GM18508 (cell line): ENCODE results near the gene ADCY4.

ENCODE experiments used
- ATAC-seq: cut with Tn5 transposase; IDR thresholded peaks from one replicate; pipeline ENCODE4 v1.9.1; 2021; ENCODE audit warnings: moderate number of reproducible peaks; ENCODE audit not compliant: insufficient read depth, unreplicated experiment

ADCY4 gene

DNA sequence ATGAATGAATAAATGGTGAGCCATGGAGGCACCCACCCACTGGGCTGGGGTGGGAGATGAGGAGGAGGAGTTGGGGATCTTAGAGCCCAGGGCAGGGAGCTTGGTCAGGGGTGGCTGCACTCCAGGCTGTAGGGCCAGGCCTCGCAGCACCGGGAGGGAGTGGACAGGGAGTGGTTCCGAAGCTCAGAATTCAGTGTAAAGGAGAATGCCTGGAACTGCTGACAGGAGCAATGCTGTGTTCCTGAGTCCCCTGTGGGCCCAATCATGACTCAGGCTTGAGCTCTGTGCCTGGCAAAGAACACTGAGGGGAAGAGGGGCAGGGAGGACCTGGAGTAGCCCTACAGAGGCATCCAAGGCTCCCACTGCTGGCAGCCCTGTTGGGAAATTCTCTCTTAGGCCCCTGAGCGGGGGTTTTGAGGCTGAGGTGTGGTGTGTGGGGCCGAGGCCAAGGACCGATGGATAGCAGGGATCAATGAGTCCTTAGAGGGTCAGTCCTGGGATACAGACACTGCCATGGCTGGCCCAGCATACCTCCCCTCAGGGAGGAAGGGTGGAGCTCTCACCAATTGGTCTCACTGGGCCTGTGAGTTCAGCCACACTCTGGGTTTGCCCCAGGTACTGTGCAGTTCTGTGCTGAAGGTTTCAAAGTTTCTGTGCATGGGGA, 53.9 kb downstream of the ADCY4 start:
- ATAC-seq = no peak

DNA sequence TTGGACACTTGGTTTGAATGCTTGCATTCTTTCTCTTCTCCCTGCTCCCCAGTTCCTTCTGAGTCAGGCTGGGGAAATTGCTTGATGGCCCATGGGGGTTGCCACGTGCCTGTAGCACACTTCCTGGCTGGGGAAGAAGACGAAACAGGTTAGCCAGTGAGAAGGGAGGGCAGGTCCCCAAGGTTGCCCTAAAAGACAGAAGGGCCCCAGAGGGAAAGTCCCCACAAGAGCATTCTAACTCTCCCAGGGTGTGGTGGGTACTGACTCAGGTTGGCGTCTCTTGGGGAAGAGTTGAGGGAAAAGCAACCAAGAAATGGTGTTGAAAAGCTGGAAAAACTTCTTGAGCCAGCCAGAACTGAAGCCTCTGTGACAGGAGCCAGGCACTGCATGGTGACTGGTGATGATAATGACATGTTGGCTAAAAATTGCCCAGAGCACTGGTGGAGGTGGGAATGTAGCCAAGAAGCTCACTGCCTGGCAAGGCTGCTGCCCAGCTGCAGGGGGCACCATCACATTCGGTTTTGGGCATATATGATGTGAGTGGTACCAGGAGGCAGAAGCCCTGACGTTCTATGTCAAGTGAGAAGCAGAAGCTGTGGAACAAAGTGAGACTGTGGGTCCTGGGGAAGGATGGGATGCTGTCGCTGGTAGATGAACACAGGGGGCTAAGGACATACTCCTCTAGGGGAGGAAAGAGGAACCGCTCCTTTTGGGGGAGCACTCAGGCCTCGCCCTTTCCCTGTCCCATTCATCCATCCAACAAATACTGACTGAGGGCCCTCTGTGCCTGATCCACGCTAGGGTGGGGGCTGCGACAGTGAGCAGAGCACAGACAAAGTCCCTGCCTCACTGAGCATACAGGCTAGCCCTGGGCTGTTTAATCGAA, 55.3 kb downstream of the ADCY4 start:
- no peak for ATAC-seq

DNA sequence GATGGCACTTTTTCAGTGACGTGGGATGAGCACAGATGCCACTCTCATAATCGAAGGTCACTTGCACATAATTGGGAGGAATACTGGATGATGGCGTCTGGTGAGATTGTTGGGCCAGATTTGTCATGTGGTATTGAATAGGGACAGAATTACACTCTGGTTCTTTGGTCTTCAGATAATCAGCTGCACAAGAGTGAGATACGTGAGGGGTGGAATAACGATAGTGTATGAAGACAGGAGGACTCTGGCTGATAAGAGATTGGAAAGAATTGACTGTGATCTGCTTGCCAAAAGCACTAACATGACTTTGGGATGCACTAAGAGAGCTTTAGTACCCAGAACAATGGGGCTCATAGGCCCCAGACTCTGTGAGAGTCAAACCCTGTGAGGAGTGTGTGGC, 56.4 kb downstream of the ADCY4 start:
- no peak for ATAC-seq

DNA sequence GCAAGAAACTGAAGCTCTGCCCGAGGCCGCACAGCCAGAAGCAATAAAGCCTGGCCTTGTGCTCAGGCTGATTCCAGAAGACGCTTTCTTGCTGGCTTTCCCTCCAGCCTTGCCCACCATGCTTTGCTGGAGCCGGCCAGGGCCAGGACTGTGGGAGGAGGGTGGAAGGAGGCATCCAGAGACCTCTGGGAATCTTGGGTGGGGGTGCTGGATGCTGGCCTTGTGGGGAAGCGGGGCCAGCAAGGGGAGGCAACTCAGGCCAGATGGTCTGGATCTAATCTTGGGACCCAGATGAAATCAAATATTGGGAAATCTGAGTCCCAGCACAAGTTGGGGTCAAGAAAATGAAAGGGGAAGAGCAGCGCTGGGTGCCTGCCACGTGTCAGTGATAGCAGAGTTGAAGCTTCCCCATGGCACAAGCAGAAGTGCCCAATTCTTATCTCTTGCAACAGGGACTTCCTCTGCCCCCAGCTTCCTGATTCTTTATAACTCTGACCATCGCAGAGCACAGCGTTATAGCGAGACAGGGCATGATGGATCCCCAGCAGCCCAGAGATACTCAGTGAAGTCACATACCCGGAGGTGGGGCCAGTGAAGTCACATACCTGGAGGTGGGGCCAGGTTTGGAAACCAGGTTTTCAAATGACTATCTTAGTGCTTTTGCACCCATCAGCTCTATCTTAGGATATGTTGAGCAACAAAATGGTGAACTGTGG, 57.1 kb downstream of the ADCY4 start:
- ATAC-seq = no peak

DNA sequence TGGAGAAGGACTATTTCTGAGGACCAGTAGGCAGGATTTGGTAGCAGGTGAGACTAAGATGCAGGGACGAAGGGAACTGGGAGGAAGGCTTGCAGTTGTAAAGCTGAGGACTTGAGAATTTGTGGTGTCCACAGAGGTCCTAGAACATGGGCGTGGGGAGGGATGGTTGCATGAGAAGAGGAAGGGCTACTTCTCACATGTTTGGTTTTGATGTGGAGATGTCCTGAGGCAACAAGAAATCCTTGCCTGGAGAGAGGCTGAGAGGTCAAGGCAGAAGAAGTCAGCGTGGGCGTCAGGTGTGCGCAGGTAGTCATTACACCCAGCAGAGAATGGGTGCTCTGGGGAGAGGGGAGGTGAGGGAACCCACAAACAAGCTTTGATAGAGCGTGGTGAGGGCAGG, 57.8 kb downstream of the ADCY4 start:
- no peak for ATAC-seq

DNA sequence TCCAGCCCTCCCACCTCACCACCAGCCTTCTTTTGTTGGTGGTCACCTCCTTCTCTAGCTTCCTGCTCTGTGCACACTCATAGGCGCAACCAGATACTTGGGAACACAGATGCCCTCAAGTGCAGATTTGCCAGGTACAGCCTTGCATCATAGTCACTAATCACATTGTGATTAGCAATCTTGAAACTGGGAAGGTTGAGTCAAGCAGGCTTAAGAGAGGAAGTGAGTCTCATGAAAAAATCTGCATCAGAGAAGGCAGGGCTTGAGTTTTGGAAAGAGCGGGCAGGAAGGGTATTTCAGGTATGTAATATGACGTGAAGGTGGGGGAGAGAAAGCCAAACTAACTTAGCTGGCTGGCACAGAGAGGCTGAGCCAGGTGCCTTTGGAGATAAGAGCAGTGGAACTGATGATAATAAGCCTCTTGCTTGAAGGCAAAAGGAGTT, 60.7 kb downstream of the ADCY4 start:
- peak; percentile 47 for ATAC-seq

DNA sequence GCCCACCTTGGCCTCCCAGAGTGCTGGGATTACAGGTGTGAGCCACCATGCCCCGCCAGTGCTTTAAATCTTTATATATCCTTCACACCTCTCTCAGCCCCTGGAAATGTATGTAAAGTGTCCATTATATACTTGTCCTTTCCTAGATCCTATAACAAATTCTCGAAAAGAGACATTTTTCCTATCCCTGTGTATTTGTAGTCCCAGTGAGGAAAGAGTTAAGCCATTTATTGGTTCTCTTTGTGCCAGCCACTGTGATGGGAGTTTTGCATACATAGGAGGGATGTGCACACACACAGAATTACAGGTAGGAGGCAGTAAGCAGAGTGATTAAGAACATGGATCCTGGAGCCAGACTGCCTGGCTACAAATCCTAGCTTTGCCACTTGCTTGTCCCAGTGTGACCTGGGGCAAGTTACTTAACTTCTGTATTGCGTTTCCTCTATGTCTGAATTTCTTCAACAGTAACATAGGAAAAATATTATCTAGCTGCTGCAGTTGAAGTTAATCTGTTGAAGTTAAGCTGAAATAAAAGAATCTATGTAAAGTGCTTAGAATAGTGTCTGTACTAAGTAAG, 61.4 kb downstream of the ADCY4 start:
- no peak for ATAC-seq

DNA sequence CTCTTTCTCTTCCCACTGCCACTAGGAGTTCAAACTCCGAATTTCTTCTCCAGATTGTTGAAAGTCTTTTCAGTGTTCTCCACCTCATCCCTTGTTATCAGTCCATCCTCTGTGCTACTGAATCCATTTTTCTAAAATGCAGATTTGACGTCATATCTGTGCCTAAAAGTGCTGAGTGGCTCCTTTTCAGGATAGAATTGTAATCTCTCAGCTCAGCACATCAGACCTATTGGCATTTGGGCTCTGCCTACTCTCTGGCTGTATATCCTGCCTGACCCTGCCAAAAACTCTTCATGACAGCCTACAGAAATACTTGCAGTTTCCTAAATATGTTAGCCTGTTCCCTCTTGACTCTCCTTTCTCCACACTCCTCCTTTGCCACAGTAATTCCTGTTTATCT, 62.4 kb downstream of the ADCY4 start:
- ATAC-seq = no peak

DNA sequence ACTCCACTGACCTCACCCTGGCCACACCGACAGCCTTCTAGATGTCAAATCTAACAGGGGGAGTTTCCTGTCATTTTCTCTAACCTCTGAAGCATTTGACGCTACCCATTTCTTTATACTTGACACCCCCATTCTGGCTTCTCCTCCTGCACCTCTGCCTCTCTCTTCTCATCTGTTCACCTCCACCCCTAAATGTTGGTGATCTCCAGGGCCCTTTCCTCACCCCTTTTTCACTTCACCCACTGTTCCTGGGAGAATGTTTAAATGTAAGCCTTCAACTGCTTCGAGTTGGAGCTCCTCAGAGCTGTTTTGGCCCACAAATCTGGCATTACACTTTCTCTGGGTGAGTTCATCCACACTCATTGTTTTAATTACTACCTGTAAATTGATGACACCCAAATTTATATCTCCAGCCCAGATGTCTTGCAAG, 63.0 kb downstream of the ADCY4 start:
- no peak for ATAC-seq

DNA sequence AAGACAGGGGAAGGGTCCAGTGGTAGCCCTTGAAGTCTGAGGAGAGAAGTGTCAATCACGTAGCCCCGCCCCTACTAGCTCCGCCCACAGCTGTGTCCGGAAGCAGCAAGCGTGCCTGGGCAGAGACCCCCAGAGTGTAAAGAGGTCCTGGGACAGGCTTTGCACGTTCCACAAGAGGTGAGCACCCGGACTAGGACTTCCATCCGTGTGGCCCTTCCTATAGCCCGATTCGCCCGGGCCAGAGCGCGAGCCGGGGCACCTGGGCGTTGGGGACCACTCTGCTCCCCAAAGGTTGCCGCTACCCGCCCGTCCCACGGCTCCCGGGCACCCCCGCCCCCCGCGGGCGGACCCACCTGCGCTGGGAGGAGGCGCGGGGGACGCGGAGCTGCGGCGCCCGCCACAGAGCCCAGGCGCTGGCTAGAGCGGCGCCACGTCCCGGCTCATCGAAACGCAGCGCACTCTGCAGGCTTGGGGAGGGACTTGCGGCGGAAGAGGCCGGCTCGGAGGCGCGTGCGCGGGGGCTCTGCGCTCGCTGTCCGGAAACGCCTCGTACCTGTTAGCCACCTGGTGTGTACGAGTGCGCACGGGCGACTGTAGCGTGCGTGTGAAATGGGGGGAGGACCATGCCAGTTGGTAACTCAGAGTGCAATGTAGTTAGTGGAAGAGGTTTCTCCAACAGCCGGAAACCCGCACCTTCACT, 63.6 kb downstream of the ADCY4 start, which contains the start of gene RABGGTA:
TSS of gene RABGGTA (minus strand) at position 464 of the 700 bp plus-strand sequence. CDS start 482 bp downstream, outside the sequence.
- peak; percentile 39 for ATAC-seq

DNA sequence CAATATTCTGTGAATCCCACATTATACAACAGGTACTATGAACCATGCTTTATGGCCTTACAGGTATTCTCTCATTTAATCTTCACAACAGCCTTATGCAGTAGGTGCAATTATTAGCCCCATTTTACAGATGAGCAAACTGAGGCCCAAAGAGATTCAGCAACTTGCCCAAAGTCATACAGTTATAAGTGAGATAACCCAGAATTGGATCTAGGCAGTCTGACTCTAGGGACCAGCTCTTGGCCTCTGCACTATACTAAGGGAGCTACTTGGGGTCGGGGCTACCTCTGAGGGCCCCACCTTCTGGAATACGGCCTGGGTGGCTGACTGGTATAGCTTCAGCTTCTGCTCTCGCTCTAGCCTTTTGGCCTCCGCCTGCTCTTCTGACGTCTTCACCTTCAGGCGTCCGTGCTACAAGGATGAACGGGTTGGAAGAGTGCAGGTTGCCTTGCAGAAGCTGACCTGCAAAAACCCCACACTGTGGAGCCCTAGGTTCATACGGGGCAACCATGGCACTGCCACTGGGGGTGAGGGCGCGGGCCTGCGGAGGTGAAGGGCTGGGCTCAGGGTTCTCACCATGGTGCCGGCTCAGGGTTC, 64.2 kb downstream of the ADCY4 start:
- no peak for ATAC-seq

DNA sequence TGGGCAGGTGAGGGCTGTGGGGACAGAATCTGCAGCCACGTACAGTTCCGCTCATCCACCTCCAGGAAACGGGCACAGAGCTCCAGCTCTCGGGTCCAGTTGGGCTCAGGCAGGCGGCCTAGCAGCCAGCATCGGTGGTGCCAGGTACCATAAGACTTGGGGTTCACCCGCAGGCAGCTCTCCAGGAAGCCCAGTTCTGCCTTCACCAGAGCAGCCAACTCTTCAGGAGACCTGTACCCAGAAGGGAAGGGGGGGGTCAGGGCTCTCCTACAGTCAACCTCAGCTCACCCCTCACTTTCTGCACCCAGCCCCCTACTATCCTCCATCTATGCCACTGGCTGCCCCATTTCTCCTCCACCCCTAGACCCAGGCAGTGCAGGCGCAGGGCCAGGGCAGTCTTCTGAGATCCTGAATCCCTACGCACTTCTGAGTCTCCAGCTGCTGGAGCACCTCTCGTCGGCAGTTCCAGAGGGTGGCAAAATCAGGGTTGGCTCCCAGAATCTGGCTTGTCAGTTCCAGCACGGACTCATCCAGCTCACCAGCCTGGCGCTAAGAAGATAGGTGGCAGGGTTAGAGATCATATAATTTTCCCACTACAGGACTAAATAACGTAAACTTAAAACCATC, 64.8 kb downstream of the ADCY4 start:
- ATAC-seq = no peak

DNA sequence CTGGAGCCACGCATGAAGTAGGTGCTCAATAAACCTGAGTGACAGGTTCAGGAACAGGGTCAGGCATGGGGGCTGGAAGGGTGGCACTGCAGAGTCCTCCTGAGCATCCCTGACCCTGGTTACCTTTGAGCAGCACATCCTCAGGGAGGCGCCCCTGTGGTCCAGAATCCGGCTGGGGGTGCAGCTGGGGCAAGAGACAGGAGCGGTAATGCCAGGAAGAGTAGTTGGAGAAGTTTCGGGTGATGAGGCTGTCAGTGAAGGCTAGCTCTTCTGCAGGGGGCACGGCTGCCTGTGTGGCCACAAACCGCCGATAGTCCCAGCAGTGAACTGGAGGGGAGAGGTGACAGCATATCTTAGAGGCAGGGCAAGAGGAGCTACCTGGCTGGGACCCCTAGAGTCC, 65.5 kb downstream of the ADCY4 start:
- ATAC-seq = no peak
